Non-pigmented ciliary epithelial cell (primary cell): Measurements from ENCODE around the gene FSD1.
"Not testable (repeated sequence)": the region's sequence is repeated elsewhere in the genome, so short reads cannot be mapped to it uniquely, and the experiment has no call there.

ENCODE experiments used
- DNase-seq: peaks from one replicate; pipeline ENCODE4 v3.0.0-alpha.2; 2010; ENCODE audit warnings: low read depth

The FSD1 gene

DNA sequence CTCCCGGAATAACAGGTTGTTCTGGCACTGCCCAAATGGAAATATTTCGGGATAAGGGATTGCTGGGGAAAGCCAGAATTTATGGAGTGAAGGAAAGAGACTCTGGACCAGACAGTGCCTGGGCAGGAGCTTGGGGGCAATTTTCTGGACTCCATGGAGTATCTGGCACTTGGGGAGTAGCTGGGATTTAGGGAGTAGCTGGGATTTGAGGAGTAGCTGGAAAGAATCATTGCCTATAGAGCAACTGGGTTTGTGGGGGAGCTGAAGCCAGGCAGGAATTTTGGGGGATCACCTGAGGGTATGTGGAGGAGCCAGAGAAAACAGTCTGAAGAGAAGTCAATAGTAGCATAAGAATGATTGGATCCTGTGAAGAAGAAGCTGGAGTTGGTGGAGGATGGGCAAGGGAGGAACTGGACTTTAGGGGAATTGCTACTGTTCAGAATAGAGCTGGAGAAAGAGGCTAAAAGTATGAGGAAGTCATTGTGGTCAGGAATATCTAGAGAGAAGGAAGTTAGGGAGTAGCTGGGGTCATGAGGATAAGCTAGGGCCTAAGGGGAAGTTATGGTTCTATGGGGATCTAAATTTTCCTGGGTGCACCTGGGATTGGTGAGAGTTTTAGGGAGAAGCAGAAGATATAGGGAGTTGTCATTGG, 14.8 kb downstream of the FSD1 start:
- no peak for DNase-seq

DNA sequence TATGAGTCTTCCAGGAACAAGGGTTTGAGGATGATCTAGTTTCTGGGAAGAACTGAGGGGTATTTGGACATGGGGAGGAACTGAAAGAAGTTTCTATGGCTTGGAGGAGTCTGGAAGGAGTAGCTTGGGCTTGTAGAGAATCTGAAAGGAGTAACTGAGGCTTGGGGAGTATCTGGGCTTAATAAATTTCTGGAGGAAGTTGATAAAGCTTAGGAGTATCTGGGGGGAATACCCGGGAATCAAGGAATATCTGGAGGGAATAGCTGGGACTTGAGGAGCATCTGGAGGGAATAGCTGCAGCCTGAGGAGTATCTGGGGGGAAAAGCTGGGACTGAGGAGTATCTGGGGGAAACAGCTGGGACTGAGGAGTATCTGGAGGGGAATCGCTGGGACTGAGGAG, 16.0 kb downstream of the FSD1 start:
- no peak for DNase-seq

DNA sequence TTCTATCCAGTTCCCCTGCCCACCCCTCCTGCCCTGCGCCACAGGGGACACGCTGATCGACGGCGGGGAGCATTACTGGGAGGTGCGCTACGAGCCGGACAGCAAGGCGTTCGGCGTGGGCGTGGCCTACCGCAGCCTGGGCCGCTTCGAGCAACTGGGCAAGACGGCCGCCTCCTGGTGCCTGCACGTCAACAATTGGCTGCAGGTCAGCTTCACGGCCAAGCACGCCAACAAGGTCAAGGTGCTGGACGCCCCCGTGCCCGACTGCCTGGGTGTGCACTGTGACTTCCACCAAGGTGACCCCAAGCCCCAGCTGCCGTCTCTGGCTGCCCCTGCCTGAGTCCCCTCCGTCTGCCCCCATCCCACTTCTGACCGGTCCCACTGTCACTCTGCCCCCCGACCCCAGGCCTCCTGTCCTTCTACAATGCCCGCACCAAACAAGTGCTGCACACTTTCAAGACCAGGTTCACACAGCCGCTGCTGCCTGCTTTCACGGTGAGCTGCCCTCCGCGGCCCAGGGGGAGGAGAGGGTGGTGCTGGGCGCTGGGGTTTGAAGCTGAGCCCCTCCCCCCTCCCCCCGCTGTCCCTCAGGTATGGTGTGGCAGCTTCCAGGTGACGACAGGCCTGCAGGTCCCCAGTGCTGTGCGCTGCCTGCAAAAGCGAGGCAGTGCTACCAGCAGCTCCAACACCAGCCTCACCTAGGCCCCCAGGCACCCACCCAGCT, 18.7 kb downstream of the FSD1 start:
- no peak for DNase-seq

DNA sequence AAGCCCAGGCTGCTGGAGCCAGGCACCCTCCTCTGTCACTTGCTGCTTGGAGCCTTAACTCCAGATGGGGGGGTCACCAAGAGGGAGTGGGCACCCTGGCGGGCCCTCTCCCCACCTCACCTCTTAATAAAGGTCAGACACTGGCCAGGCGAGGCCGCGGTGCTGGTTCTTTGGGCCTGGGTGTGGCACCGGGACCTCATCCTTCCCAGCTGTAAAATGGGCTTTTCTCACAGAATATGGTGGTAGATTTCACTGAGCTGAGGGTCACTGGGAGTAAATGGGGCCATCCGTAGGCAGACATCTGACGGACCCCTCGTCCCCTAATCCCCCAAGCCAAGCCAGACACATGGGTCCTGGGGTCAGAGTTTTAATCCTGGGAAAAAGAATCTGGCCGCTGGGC, 19.3 kb downstream of the FSD1 start:
- no peak for DNase-seq

DNA sequence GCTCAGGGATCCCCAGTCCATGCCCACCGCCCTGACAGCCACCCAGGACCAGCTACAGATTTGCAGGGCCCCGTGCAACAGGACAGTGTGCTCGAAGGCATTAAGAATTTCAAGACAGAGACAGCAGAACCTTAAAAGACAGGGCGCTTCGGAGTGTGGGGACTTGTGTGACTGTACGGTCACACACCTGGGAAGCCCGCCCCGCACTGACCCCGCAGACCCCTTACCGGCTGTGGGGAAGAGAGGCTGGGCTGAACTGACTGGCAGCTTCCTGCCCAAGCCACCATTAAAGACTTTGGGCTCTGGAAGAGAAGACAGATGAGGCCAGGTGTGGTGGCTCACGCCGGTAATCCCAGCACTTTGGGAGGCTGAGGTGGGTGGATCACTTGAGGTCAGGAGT, 19.8 kb downstream of the FSD1 start:
- no peak for DNase-seq

DNA sequence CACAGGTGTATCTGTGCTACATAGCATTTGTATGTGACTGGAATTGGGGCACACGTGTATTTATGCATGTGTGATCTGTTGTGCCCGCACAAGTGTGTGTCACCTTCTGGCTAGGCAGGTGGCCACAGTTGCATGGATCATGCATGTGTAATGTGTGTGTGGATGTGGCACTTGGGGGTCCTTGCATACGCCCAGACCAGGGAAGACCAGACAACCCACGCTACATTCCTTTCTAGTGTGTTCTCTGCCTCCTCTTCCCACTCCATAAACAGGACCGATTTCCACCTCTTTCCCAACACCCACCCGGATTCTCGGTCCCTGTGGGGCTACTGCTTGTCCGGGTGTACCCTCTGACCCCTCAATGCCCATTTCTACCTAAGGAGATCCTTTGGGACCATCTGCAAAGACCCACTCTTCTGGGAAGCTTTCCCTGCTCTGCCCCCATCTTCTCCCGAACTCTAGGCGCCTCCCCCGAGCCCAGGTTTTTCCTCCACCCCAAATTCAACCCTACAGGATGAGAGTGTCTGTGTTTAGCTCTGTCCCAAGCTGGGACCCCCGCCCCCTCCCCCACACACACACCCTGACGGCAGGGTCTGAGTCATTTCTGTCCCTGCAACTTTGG, 21.9 kb downstream of the FSD1 start:
- DNase-seq: no peak

DNA sequence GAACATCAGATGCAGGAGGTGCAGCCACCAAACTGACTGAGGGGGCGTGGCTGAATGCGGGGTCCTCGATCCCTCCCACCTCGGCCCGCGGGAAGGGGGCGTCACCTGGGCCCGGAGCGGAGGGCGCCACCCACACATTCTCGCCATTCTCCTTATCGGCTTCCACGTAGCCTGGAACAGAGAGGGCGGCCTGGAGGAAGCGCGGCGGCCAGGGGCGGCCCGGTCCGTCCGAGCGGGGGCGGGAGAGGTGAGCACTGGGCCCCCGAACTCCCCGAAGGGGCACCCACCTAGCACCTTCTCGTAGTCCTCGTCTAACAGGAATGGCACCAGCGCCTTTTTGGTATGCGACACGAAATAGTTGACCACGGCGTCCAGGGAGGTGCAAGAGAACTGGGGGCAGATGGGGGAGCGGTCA, 22.4 kb downstream of the FSD1 start:
- no peak for DNase-seq

DNA sequence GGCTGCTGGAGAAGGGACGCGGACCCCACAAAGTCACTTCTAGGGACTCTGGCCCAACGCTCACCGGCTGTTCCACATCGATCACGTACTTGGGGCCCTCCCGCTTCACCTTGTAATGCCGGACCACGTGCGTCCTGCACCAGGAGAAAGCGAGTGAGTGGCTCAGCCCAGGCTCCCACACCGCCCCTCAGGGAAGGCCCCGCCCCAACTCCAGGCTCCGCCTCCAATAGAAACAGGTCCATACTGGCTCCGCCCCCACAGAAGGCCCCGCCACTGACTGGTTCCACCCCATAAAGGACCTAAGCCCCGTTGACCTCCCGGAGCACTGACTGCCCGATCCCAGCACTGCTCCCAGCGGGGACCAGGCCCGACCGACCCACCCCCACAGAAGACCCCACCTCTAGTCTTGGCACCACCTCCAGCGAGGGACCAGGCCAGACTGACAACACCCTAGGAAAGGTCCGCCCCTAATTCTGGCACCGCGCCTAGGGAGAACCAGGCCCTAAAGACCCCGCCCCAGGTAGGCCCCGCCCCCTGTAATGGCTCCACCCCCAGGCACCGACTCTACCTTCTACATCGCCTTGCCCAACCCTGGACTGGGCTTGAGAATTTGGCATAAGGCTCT, 23.0 kb downstream of the FSD1 start:
- no peak for DNase-seq

DNA sequence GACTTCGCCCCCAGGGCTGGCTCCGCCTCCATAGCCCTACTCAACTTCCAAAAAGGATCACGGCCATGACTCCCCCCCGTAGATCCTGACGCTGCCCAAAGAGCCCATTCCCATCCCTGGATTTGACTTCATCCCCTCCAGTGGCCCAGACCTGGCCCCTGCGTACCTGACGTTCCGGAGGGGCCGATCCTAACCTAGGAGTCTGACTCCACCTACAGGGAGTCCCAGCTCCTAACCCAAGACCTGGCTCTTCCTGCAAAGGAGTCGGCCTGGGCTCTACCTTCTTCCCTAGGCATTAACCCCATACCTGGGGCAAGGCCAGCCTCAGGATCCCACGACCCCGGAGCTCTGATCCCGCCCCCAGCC, 23.5 kb downstream of the FSD1 start:
- no peak for DNase-seq

DNA sequence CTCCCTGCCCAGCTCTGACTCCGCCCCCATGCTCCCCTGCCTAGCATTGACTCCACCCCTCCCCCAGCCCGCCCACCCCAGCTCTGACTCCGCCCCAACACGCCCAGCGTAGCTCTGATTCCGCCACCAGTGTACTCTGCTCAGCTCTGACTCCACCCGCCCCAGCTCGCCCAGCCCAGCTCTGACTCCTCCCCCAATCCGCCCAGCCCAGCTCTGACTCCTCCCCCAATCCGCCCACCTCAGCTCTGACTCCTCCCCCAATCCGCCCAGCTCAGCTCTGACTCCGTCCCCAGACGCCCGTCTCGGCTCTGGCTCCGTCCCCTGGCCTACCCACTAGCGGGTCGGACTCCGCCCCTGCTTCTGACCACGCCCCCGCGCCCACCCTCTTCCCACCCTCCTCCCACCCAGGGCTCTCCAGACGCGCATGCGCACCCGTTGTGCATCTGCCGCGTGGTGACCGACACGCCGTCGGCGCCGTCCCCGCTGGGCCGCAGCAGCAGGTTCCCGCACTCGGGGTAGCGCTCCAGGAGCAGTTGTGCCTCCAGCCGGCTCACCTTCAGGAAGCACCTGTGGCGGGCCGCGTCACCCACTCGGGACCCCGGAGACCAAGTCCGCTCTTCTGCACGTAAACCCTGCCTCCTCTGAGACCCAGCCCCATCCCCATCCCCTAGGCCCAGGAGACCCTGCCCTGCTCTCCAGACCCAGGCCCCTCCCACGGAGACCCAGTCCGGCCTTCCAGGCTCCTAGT, 24.0 kb downstream of the FSD1 start:
- peak; percentile 82 for DNase-seq

DNA sequence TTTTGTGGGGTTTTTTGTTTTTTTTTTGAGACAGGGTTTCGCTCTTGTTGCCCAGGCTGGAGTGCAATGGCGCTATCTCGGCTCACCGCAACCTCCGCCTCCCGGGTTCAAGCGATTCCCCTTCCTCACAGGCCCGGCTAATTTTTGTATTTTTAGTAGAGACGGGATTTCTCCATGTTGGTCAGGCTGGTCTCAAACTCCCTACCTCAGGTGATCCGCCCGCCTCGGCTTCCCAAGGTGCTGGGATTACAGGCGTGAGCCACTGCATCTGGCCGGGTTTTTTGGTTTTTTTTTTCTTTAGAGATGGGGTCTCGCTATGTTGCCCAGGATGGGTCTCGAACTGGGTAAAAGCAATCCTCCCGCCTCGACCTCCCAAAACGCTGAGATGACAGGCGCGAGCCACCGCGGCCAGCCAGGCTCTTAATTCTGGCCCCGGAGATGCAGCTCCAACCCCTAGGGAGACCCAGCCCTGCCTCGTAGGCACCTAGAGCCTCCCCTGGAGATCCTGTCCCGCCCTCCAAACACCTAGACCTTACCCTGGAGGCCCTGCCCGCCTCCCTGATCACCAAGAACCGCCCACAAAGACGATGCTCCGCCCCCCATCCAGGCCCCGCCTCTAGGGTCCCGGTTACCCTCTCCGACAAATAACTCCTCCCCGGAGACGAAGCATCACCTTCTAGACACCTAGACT, 24.7 kb downstream of the FSD1 start:
- not testable (repeated sequence) for DNase-seq

DNA sequence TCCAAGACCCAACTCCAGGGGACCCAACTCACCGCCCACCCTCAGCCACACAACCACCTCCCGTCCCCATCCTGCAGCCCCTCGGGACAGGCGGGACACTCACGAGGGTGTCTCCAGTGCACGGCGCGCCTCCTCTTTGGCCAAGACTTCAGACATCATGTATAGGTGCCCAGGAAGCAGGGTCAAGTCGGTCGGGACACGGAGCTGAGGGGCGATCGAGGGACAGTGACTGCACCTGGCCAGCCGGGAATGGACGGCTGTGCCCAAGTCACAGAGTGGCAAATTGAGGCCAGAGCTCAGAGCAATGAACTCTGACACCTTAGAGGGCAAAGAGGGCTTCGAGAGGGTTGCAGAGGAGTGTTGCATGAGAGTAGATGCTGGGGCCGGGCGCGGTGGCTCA, 25.5 kb downstream of the FSD1 start:
- no peak for DNase-seq

DNA sequence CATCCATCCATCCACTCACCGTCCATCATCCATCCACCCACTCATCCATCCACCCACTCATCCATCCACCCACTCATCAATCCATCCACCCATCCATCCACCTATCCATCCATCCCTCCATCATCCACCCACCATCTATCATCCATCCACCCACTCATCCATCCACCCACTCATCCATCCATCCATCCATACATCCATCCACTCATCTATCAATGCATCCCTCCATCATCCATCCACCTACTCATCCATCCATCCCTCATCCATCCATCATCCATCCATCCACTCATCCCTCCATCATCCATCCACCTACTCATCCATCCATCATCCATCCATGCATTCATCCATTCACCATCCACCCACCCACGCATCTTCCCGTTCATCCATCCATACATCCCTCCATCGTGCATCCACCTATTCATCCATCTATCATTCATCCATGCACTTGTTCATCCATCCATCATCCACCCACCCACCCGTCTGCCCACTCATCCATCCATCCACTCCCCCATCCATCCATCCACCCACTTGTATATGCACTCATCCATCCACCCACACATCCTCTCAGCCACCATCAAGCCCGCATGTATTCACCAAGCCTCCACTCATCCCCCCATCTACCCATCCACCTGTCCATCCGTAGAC, 30.7 kb downstream of the FSD1 start:
- DNase-seq: no peak

DNA sequence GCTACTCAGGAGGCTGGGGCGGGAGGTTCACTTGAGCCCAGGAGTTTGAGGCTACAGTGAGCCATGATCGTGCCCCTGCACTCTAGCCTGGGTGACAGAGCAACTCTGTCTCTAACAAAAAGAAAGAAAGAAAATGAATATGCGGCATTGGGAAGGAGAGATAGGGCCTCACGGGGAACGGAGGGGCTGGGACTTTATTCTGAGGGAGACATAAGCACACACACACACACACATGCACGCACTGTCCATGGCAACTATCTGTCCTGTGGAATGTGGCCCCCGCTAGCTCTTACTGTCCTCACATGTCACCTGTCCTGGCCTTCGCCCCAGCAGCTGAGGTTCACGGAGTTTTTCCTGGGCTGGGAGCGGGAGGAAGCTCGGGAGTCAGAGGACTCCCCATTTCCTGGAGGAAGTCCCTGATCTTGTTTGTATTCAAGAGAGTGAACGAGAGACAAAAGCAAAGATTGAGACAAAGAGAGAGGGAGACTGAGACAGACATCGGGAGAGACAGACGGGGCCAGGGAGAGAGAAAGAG, 33.6 kb downstream of the FSD1 start:
- no peak for DNase-seq

DNA sequence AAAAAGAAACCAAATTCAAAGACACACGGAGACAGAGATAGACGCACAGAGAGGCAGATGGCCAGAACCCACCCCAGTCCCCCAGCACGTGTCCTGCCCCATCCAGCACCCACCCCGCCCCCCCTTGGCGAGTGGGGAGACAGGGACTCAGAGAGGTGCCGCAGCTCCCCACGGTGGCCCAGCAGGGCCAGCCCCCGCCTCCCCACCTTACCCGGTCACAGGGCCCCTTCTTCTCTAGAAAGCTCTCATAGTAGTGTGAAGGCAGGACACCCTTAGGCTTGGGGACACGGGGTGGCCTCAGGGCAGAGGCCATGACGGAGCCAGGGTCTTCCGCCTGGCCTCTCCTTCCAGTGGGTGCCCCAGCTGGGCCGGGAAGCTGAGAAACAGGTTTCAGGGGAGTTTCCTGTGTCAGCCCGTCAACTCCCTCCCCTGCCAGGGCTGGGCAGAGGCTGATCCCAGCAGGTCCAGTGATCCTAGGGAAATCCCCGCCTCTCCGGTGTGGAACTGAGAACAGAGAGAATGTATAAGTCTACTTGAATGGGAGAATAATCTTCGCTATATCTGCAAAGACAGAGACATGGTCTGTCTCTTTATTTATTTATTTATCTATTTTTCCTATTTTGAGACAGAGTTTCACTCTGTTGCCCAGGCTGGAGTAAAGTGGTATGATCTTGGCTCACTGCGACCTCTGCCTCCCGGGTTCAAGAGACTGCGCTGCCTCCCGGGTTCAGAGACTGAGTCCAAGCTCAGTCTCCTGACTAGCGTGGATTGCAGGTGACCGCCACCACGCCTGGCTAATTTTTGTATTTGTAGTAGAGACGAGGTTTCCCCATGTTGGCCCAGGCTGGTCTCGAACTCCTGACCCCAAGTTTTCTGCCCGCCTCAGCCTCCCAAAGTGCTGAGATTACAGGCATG, 34.3 kb downstream of the FSD1 start, which contains the start of gene STAP2:
Gene STAP2, minus strand, starts transcription at position 387 of the 915 bp plus-strand sequence. Its CDS starts 74 bp downstream, at position 313.
- no peak for DNase-seq

DNA sequence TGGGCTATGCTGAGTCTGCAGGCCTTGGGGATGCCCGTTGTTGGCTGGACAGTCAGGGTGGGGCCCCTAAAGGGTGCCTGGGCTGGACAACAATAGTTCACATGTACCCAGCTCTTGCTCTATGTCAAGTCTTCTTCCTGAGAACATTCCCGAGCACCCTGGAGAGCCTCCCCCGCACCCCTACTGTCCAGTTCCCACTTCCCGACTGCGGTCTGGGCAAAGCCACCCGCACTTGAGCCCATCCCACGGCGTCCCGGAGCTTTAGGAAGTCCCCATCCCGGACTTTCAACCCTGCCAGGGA, 37.9 kb downstream of the FSD1 start:
- DNase-seq: no peak

DNA sequence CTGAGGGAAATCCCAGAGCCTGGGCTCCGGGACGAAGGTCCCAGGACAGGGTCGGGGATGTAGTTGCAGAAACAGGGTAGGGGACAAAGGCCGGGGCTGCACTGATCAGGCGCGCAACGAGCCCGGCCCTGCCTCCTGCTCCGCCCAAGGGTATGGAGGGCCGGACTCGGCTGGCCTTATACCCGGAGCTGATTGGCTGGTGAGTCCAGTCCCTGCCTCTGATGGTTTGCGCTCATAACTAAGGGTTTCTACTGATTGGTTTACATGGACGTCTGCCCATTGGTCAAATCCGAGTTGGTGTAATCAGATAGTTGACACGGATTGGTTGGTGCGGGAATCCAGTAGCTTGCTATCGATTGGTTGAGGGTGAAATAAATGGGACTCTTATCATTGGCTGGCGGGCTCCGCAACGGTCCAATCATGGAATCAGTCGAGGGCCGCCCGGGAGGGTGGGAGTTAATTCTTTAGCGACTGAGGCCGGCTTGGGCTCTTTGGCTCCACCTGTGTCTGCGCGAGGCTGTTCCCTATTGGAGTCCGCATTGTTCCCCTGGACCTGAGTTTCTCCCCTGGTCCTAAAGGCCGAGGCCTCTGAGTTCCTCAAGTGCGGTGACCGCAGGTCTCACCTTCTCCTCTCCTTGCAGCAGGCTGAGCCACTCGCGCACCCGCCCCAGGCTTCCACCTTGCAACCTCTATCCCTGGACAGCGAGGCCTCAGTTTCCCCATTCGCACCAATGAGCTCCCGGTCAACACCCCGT, 38.4 kb downstream of the FSD1 start:
- peak; percentile 100 for DNase-seq

DNA sequence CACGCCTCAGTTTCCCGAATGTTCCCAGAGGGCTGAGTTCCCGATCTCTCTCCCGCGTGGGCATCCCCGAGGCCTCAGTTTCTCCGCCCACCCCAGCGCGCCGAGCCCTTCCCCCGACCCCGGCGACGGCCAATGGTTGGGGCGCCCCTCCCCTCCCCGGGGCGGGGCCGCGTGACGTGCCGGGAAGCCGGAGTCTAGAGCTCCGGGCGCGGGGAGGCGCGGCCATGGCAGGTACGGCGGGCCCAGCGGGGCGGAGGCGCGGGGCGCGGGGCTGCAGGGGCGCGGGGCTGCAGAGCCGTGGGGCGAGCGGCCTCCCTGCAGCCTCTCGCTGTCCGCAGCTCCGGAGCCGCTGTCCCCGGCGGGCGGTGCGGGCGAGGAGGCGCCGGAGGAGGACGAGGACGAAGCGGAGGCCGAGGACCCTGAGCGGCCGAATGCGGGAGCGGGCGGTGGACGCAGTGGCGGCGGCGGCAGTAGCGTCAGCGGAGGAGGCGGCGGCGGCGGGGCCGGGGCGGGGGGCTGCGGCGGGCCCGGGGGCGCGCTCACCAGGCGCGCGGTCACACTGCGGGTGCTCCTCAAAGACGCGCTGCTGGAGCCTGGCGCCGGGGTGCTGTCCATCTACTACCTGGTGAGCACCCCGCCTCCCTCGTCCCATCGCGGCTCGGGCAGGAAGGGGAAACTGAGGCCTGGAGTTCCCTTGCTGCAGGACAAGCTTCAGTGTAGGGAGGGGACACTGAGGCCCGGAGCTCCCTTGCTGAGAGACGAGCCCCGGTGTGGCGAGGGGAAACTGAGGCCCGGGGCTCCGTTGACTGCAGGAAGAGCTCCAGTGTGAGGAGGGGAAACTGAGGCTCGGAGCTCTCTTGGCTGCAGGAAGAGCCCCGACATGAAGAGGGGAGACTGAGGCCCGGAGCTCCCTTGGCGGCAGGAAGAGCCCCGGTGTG, 39.2 kb downstream of the FSD1 start, which contains the start of gene MPND:
Gene MPND, plus strand, starts transcription at position 193 of the 938 bp plus-strand sequence. Its CDS starts 32 bp downstream, at position 225.
- DNase-seq: no peak
